A673 (cell line): Measurements from ENCODE around the gene LMAN2. TPM values are rescaled to one million over a fixed set of nuclear protein-coding genes. Genes with fewer than 3 reads are reported as not detected.

Experiments
- BruUV-seq: library from RNA; stranded (reverse); fragments of 400-500 nt; replicated peaks from 2 replicates; lab custom pipeline; 2021; lab: Mats Ljungman, UMichigan
- CTCF ChIA-PET: fragments of 300-600 bp; sonication (Branson Sonifier 250); formaldehyde crosslinking; loops from one replicate; lab custom pipeline; 2022; ENCODE audit warnings: antibody characterized with exemption; lab: Charles Lee
- POLR2A ChIA-PET: fragments of 300-600 bp; sonication (Branson Sonifier 250); formaldehyde crosslinking; loops from one replicate; lab custom pipeline; 2022; ENCODE audit warnings: antibody characterized with exemption; ENCODE audit not compliant: low non-redundant PET; lab: Charles Lee
- DNase-seq: peaks from one replicate; pipeline ENCODE4 v3.0.0-alpha.2; 2015; ENCODE audit warnings: low spot score
- H3K27ac ChIP-seq: fragments of 200-600 bp; sonication (generic); 2 replicates; pipeline ENCODE4 v1.5.1; 2016; ENCODE audit warnings: mixed run types, low read depth, mild to moderate bottlenecking, mixed read lengths, antibody characterized with exemption, low read length; ENCODE audit not compliant: poor library complexity, severe bottlenecking
- H3K27me3 ChIP-seq: fragments of 200-600 bp; sonication (generic); replicated peaks from 2 replicates; pipeline ENCODE4 v1.6.1; 2017; ENCODE audit warnings: mixed run types, low read depth, mild to moderate bottlenecking, mixed read lengths, antibody characterized with exemption, low read length; ENCODE audit not compliant: insufficient read depth, poor library complexity
- H3K36me3 ChIP-seq: fragments of 200-600 bp; sonication (generic); 2 replicates; pipeline ENCODE4 v1.6.1; 2016; ENCODE audit warnings: mixed run types, mild to moderate bottlenecking, mixed read lengths, antibody characterized with exemption, low read length; ENCODE audit not compliant: insufficient read depth, poor library complexity, severe bottlenecking
- H3K4me1 ChIP-seq: fragments of 200-600 bp; sonication (generic); 2 replicates; pipeline ENCODE4 v1.6.1; 2017; ENCODE audit warnings: mixed run types, mild to moderate bottlenecking, mixed read lengths, antibody characterized with exemption, low read length; ENCODE audit not compliant: insufficient read depth, poor library complexity, severe bottlenecking
- H3K4me3 ChIP-seq: fragments of 200-600 bp; sonication (generic); 2 replicates; pipeline ENCODE4 v1.5.1; 2016; ENCODE audit warnings: low read depth, mixed run types, mild to moderate bottlenecking, mixed read lengths, low read length; ENCODE audit not compliant: poor library complexity, severe bottlenecking
- H3K9me3 ChIP-seq: fragments of 200-600 bp; sonication (generic); 2 replicates; pipeline ENCODE4 v1.6.1; 2016; ENCODE audit warnings: mixed run types, low read depth, mild to moderate bottlenecking, mixed read lengths, antibody characterized with exemption, low read length; ENCODE audit not compliant: poor library complexity, severe bottlenecking
- CTCF ChIP-seq: fragments of 300-800, 200-600 bp; sonication (generic); conservative IDR thresholded peaks from 2 replicates; pipeline ENCODE4 v1.5.1; 2017; ENCODE audit warnings: low read depth, mild to moderate bottlenecking, antibody characterized with exemption, low read length, moderate library complexity, mixed read lengths
- EZH2 ChIP-seq: fragments of 200-600 bp; sonication (generic); IDR thresholded peaks from 2 replicates; pipeline ENCODE4 v1.6.1; 2017; ENCODE audit warnings: borderline replicate concordance, low read depth, mild to moderate bottlenecking, mixed read lengths, antibody characterized with exemption, low read length; ENCODE audit not compliant: poor library complexity, severe bottlenecking
- intact Hi-C: fragments of 100-400 bp; cut with micrococcal nuclease; formaldehyde crosslinking; loops from one replicate; pipeline ENCODE4 v1.10.0; 2022; ENCODE audit not compliant: unreplicated experiment
- total RNA-seq: library from RNA; stranded (reverse); gene quantifications from 2 replicates; pipeline ENCODE4 v1.2.3, GENCODE V29; 2021

The LMAN2 gene
- total RNA-seq, 1 experiment from 2014 or later, result 98.4 TPM

- POLR2A ChIA-PET, result no interaction called here
- peak within 1 kb of the TSS; percentile 19 for H3K4me3 ChIP-seq
- intact Hi-C loops, result no loop called here
- no peaks in the 10 kb centered on the region for H3K36me3 ChIP-seq
- no peaks in the 10 kb centered on the region for H3K4me1 ChIP-seq
- DNase-seq, result peak; percentile 18
- CTCF ChIA-PET, result no interaction called here
- no peak within 1 kb of the TSS for H3K27ac ChIP-seq
- H3K27me3 ChIP-seq, result no peaks in the 10 kb centered on the region
- no TSS peak for BruUV-seq
- no peaks in the 10 kb centered on the region for H3K9me3 ChIP-seq
- TF ChIP-seq CTCF (no peak), EZH2 (no peak)
Measured at GRCh38 chr5:177357459-177358351, 6.2 kb upstream of the LMAN2 start, which contains the start of gene RGS14. Gene RGS14, plus strand, starts transcription at chr5:177357924. Its CDS starts 101 bp downstream, at chr5:177358025.

GRCh38 chr5:177357146-177357458, 5.6 kb upstream of the LMAN2 start:
- peaks cover 1% of the 10 kb centered on the region for H3K4me1 ChIP-seq
- no peak overlapping the region for H3K4me3 ChIP-seq
- no peak overlapping the region for H3K27ac ChIP-seq
- intact Hi-C loops, result no loop called here
- BruUV-seq, result no TSS peak
- no peaks in the 10 kb centered on the region for H3K9me3 ChIP-seq
- TF ChIP-seq CTCF, result no peak
- TF ChIP-seq EZH2, result no peak
- CTCF ChIA-PET, result no interaction called here
- no peak for DNase-seq
- POLR2A ChIA-PET, result no interaction called here
- H3K36me3 ChIP-seq, result no peaks in the 10 kb centered on the region
- H3K27me3 ChIP-seq, result no peaks in the 10 kb centered on the region

GRCh38 chr5:177356746-177357145, 5.3 kb upstream of the LMAN2 start:
- H3K4me3 ChIP-seq, result no peak overlapping the region
- ChIA-PET CTCF (no interaction called here), POLR2A (interaction anchor here (0.7 kb wide), 1 partner anchor 117 kb away, joined by 10 read pairs; no protein-coding TSS in a partner anchor)
- TF ChIP-seq EZH2, result no peak
- no peak for TF ChIP-seq CTCF
- DNase-seq, result no peak
- BruUV-seq, result no TSS peak
- H3K9me3 ChIP-seq, result no peaks in the 10 kb centered on the region
- intact Hi-C loops, result no loop called here
- H3K36me3 ChIP-seq, result no peaks in the 10 kb centered on the region
- no peak overlapping the region for H3K27ac ChIP-seq
- H3K4me1 ChIP-seq, result peaks cover 4% of the 10 kb centered on the region
- no peaks in the 10 kb centered on the region for H3K27me3 ChIP-seq
